ENCODE measurements around the gene MRPL9.

Gene MRPL9

GRCh38 chr1:151729966-151730291 is 33.4 kb downstream of the MRPL9 start:
- no peak for DNase-seq (ENCODE audit: low spot score)

GRCh38 chr1:151729157-151729965 is 33.9 kb downstream of the MRPL9 start:
- DNase-seq (ENCODE audit: low spot score) = no peak

GRCh38 chr1:151728151-151729054 is 34.9 kb downstream of the MRPL9 start:
- DNase-seq (ENCODE audit: low spot score) = no peak

GRCh38 chr1:151723726-151724370 is 39.4 kb downstream of the MRPL9 start:
- no peak for DNase-seq (ENCODE audit: low spot score)

- no peak for DNase-seq (ENCODE audit: low spot score)
Observed at GRCh38 chr1:151721788-151722510, 41.3 kb downstream of the MRPL9 start.

- DNase-seq (ENCODE audit: low spot score) = no peak
Observed at GRCh38 chr1:151720974-151721787, 42.1 kb downstream of the MRPL9 start, which contains the start of gene RIIAD1. TSS of gene RIIAD1 (plus strand) at chr1:151721522. CDS start at chr1:151721537, 15 bp downstream.

GRCh38 chr1:151720554-151720953 is 42.7 kb downstream of the MRPL9 start:
- DNase-seq (ENCODE audit: low spot score) = no peak

- no peak for DNase-seq (ENCODE audit: low spot score)
Observed at GRCh38 chr1:151720125-151720524, 43.2 kb downstream of the MRPL9 start.

GRCh38 chr1:151718666-151719065 is 44.6 kb downstream of the MRPL9 start:
- DNase-seq (ENCODE audit: low spot score) = no peak

GRCh38 chr1:151718011-151718431 is 45.3 kb downstream of the MRPL9 start:
- no peak for DNase-seq (ENCODE audit: low spot score)

GRCh38 chr1:151716771-151717631 is 46.3 kb downstream of the MRPL9 start, which contains the start of gene CELF3:
TSS of gene CELF3 (minus strand) at chr1:151716803. CDS start at chr1:151716020, 783 bp downstream.
- DNase-seq (ENCODE audit: low spot score) = peak; percentile 24

GRCh38 chr1:151716405-151716762 is 46.9 kb downstream of the MRPL9 start:
- no peak for DNase-seq (ENCODE audit: low spot score)

- DNase-seq (ENCODE audit: low spot score) = no peak
Observed at GRCh38 chr1:151715726-151716404, 47.4 kb downstream of the MRPL9 start.

- DNase-seq (ENCODE audit: low spot score) = no peak
Observed at GRCh38 chr1:151714820-151715725, 48.2 kb downstream of the MRPL9 start.

- DNase-seq (ENCODE audit: low spot score) = no peak
Observed at GRCh38 chr1:151713874-151714273, 49.4 kb downstream of the MRPL9 start.

GRCh38 chr1:151713044-151713443 is 50.3 kb downstream of the MRPL9 start:
- DNase-seq (ENCODE audit: low spot score) = no peak

- no peak for DNase-seq (ENCODE audit: low spot score)
Observed at GRCh38 chr1:151711951-151712350, 51.3 kb downstream of the MRPL9 start.
